Measurements from ENCODE around the gene ATP13A4. TPM values are rescaled to one million over a fixed set of nuclear protein-coding genes. Genes with fewer than 3 reads are reported as not detected.

ATP13A4 gene
- total RNA-seq, 1 donor from 2014 or later: 13.0 TPM

DNA sequence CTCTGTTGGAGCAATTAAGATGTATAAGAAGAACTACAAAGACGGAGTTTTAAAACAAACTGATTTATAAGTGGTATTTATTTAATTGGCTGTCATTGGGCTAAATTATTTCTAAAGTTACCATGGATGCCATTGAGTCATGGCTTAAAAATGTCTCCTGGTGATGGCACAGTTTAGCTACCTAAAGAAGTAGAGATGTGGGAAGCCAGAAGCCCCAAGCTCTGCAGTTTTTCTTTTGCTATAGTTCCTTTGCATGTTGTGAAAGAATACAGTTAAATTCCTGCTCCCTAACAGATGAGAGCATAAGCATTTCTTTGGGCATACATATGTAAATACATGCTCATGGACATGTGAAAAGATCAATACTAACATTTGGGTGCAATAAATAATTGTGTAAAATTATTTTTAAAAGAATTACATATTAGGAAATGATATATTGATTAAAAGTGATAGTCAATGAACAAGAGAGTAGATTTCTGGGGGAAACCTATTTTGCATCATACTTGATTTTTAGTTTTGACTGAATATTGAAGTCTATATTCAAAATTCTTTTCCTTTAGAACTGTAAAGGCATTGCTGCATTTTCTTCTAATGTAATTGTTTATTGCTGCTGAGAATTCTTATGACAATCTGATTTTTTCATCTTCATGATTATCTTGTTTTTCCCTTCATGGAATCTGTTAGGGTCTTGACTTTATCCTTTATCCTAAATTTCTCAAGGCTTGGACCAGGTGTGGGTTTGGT lies 40.4 kb upstream of the ATP13A4 start:
- H3K9me3 ChIP-seq: no peaks in the 10 kb centered on the region
- DNase-seq (ENCODE audit: extremely low spot score in 2 of 2): no peak
- H3K36me3 ChIP-seq: no peaks in the 10 kb centered on the region

DNA sequence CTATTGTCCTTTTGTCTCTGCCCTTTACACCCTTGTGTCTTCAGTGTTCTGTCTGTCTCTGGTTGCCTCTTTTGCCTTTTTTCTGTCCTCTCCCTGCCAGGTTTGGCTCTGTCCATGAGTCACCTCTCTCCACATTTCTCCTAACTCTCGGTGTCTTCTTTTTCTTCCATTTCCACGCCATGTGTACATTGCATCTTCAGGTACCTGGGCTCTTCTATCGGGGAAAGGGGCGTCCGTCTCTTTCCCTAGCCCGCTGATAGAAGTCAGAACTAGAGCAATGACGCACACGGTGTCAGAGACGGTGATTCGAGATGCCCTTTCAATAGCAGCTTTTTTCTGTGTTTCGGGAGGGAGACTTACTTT lies 39.0 kb upstream of the ATP13A4 start:
- no peaks in the 10 kb centered on the region for H3K36me3 ChIP-seq
- no peaks in the 10 kb centered on the region for H3K9me3 ChIP-seq
- no peak for DNase-seq (ENCODE audit: extremely low spot score in 2 of 2)
- peak overlapping the region; percentile 71 to 73 for H3K4me3 ChIP-seq
- peak overlapping the region; percentile 77 for H3K27ac ChIP-seq
- intact Hi-C loops (cut with DNase I): no loop called here
- H3K4me1 ChIP-seq: peaks cover 28% of the 10 kb centered on the region
- H3K27me3 ChIP-seq: no peaks in the 10 kb centered on the region
- TF ChIP-seq, protein P1, sequence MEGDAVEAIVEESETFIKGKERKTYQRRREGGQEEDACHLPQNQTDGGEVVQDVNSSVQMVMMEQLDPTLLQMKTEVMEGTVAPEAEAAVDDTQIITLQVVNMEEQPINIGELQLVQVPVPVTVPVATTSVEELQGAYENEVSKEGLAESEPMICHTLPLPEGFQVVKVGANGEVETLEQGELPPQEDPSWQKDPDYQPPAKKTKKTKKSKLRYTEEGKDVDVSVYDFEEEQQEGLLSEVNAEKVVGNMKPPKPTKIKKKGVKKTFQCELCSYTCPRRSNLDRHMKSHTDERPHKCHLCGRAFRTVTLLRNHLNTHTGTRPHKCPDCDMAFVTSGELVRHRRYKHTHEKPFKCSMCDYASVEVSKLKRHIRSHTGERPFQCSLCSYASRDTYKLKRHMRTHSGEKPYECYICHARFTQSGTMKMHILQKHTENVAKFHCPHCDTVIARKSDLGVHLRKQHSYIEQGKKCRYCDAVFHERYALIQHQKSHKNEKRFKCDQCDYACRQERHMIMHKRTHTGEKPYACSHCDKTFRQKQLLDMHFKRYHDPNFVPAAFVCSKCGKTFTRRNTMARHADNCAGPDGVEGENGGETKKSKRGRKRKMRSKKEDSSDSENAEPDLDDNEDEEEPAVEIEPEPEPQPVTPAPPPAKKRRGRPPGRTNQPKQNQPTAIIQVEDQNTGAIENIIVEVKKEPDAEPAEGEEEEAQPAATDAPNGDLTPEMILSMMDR (IDR thresholded peaks at IDR 0.05): no peak
- TF ChIP-seq POLR2A (IDR thresholded peaks at IDR 0.05) (no peak), POLR2AphosphoS5 (IDR thresholded peaks at IDR 0.05; ENCODE audit: insufficient read depth in 1 of 2, low read depth in 1 of 2) (no peak)

More for the DNA sequence above, 40.4 kb upstream of the ATP13A4 start:
- TF ChIP-seq POLR2AphosphoS5 (IDR thresholded peaks at IDR 0.05; ENCODE audit: insufficient read depth in 1 of 2, low read depth in 1 of 2) (no peak), POLR2A (IDR thresholded peaks at IDR 0.05) (no peak)
- TF ChIP-seq, protein P1 (IDR thresholded peaks at IDR 0.05): no peak
- H3K27me3 ChIP-seq: no peaks in the 10 kb centered on the region
- no peak overlapping the region for H3K27ac ChIP-seq
- no peak overlapping the region for H3K4me3 ChIP-seq
- intact Hi-C loops (cut with DNase I): no loop called here
- H3K4me1 ChIP-seq: peaks cover 28% of the 10 kb centered on the region

DNA sequence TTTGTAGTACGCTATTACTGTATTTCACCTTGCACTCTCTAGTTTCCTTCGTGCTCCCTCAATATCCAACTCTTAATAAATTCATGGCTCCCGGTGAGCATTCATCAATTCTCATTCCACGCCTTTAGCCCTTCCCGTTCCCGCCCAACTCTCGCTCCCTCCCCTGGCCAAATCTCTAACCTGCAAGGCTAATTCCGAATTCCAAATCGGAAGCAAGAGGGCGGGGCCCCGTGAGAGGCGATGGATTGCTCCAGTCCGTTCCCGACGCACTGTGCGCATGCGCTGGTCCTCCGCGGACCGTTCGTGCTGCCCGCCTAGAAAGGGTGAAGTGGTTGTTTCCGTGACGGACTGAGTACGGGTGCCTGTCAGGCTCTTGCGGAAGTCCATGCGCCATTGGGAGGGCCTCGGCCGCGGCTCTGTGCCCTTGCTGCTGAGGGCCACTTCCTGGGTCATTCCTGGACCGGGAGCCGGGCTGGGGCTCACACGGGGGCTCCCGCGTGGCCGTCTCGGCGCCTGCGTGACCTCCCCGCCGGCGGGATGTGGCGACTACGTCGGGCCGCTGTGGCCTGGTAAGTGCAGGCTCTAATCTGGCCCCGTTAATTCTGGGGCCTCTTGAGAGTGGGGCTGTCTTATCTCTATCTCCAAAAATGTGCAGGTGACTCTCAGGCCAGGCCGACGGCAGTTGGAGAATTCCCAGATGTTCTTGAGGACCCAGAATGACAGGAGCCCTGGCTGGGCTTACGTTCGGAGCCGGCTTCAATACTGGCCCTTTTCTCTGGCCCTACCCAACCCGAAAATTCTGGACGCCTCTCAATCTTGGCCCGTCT lies 38.4 kb upstream of the ATP13A4 start, which contains the start of gene OPA1:
TSS of gene OPA1 (plus strand) at position 368 of the 827 bp plus-strand sequence. CDS start at position 538, 170 bp downstream.
- intact Hi-C loops (cut with DNase I): no loop called here

DNA sequence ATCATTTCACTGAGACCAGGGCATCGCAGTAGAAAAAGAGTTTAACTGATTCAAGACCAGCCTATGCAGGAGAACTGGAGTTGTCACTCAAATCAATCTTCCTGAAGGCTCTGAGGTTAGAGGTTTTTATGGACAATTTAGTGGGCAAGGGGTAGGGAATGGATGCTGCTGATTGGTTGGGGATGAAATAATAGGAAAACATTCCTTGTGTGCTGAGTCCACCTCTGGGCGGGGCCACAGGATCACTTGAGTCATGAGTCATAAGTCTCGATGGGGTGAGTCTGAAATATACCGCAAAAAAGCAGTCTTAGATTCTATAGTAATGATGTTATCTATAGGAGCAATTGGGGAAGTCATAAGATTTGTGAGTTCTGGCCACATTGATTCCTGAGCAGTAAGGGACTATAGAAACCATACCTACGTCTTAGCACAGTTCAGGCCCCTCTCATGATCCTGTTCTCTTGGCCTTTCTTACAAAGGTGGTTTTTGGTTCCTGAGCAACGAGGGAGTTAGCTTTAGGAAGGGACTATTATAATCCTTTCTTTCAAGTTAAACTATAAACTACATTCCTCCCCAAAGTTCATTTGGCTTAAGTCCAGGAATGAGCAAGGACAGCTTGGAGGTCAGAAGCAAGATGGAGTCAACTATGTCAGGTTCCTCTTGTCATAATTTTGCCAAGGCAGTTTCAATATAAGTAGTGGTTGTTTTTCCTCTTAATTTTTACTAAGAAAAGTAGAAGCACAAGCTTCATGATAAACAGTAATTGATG lies 35.6 kb upstream of the ATP13A4 start:
- intact Hi-C loops (cut with DNase I): no loop called here
- DNase-seq (ENCODE audit: extremely low spot score in 2 of 2): no peak
- Histone ChIP-seq H3K36me3 (no peaks in the 10 kb centered on the region), H3K9me3 (no peaks in the 10 kb centered on the region), H3K27me3 (no peaks in the 10 kb centered on the region), H3K4me3 (no peak overlapping the region), H3K4me1 (peaks cover 24% of the 10 kb centered on the region), H3K27ac (no peak overlapping the region)
- TF ChIP-seq, protein P1 (IDR thresholded peaks at IDR 0.05): no peak
- no peak for TF ChIP-seq POLR2AphosphoS5 (IDR thresholded peaks at IDR 0.05; ENCODE audit: insufficient read depth in 1 of 2, low read depth in 1 of 2)
- TF ChIP-seq POLR2A (IDR thresholded peaks at IDR 0.05): no peak

More for the DNA sequence above, 38.4 kb upstream of the ATP13A4 start, which contains the start of gene OPA1:
- Histone ChIP-seq H3K27ac (peak within 1 kb of the TSS; percentile 77), H3K36me3 (no peaks in the 10 kb centered on the region), H3K4me3 (peak within 1 kb of the TSS; percentile 71 to 73), H3K4me1 (peaks cover 28% of the 10 kb centered on the region), H3K9me3 (no peaks in the 10 kb centered on the region), H3K27me3 (no peaks in the 10 kb centered on the region)
- TF ChIP-seq POLR2AphosphoS5 (IDR thresholded peaks at IDR 0.05; ENCODE audit: insufficient read depth in 1 of 2, low read depth in 1 of 2) (peak; percentile 94 to 98), POLR2A (IDR thresholded peaks at IDR 0.05) (peak in 1 of 2 donors; percentile 33)
- TF ChIP-seq, protein P1 (IDR thresholded peaks at IDR 0.05): peak in 1 of 3 experiments; percentile 15
- peak in 1 of 2 donors; percentile 98 for DNase-seq (ENCODE audit: extremely low spot score in 2 of 2)

Data from vagina (tissue), 2 donors.